ENCODE measurements around the gene TTLL3. TPM values are rescaled to one million over a fixed set of nuclear protein-coding genes. Genes with fewer than 3 reads are reported as not detected.

Gene TTLL3
- total and polyA plus RNA-seq, 12 donors, result 6.7 to 35.0 (median 13.7) TPM

- DNase-seq (no peak), ATAC-seq (peak in 4 of 8 donors; percentile 8 to 25 (median 16))
- no peaks in the 10 kb centered on the region for H3K9me3 ChIP-seq
- peak overlapping the region; percentile 88 to 99 (median 96) for H3K27ac ChIP-seq
- WGBS, 2 donors, result 46 to 49% methylated on average over 10 of the region's 10 CpGs
- TF ChIP-seq CTCF (IDR thresholded peaks at IDR 0.05), result no peak
- H3K4me3 ChIP-seq, result peak overlapping the region in 9 of 10 donors; percentile 64 to 92 (median 78)
- no peaks in the 10 kb centered on the region for H3K27me3 ChIP-seq
- H3K36me3 ChIP-seq, result peaks cover 0 to 64% (median 10%) of the 10 kb centered on the region in 9 donors
- intact Hi-C loops (cut with DNase I), result no loop called here
- peaks cover 4 to 21% (median 18%) of the 10 kb centered on the region in 9 donors for H3K4me1 ChIP-seq
Observed at GRCh38 chr3:9810846-9811245, 784 bp downstream of the TTLL3 start.

DNA sequence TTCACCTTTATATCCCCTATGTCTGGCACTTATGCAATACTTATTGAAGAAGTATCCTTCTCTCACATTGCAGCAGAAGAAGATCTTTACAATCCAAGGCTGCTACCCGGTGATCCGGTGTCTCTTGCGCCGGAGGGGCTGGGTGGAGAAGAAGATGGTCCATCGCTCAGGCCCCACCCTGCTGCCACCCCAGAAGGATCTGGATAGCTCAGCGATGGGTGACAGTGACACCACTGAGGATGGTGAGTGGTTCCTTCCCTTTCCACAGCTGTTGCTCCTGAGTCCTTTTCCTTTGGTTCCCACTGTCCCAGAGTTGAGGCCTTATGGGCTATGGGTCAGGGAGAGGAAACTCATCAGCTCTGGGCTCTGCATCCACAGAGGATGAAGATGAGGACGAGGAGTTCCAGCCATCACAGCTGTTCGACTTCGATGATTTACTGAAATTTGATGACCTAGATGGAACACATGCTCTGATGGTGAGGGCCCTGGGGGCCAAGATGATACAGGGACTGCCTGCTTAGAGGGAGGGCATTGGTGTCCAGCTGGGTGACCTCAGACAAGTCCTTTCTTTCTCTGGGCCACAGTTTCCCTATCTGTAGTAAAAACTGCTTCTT, 2.9 kb downstream of the TTLL3 start:
- DNase-seq (no peak), ATAC-seq (no peak)
- no peaks in the 10 kb centered on the region for H3K9me3 ChIP-seq
- 95 to 96% methylated on average over 9 of the region's 9 CpGs for WGBS, 2 donors
- no peak overlapping the region for H3K27ac ChIP-seq
- H3K27me3 ChIP-seq, result no peaks in the 10 kb centered on the region
- no peak overlapping the region for H3K4me3 ChIP-seq
- no peak for TF ChIP-seq CTCF (IDR thresholded peaks at IDR 0.05)
- peaks cover 4 to 21% (median 18%) of the 10 kb centered on the region in 9 donors for H3K4me1 ChIP-seq
- intact Hi-C loops (cut with DNase I), result no loop called here
- H3K36me3 ChIP-seq, result peaks cover 0 to 53% (median 4%) of the 10 kb centered on the region in 9 donors

- Histone ChIP-seq H3K4me1 (peaks cover under 1 to 7% (median 2%) of the 10 kb centered on the region in 9 donors), H3K27ac (no peak overlapping the region), H3K27me3 (no peaks in the 10 kb centered on the region), H3K36me3 (peaks cover 0 to 77% (median 4%) of the 10 kb centered on the region in 9 donors), H3K9me3 (no peaks in the 10 kb centered on the region), H3K4me3 (no peak overlapping the region)
- DNase-seq (no peak), ATAC-seq (no peak)
- intact Hi-C loops (cut with DNase I), result no loop called here
- no peak for TF ChIP-seq CTCF (IDR thresholded peaks at IDR 0.05)
- 88 to 94% methylated on average over 9 of the region's 9 CpGs for WGBS, 2 donors
Observed at GRCh38 chr3:9815986-9816385, 5.9 kb downstream of the TTLL3 start.

DNA sequence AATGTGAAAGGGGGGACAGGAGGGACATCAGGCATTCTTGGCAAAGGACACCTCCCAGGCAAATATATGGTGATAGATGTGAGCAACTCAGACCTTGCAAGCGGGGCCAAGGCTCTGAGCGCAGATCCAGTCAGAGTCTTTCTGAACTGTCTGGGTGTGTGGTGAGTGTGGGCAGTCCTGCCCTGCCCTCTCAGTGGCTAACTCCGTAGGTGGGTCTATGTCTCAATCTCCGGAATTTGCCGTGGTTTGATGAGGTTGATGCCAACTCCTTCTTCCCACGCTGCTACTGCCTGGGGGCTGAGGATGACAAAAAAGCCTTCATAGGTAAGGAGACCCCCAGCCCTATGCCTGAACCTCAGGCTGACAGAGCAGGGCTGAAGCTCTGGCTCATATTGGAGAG, 7.4 kb downstream of the TTLL3 start:
- Histone ChIP-seq H3K9me3 (no peaks in the 10 kb centered on the region), H3K27ac (no peak overlapping the region), H3K4me3 (no peak overlapping the region), H3K27me3 (no peaks in the 10 kb centered on the region), H3K36me3 (peaks cover 0 to 82% (median 4%) of the 10 kb centered on the region in 9 donors), H3K4me1 (no peaks in the 10 kb centered on the region)
- ATAC-seq, result peak in 1 of 8 donors; percentile 13
- 93 to 97% methylated on average over 6 of the region's 6 CpGs for WGBS, 2 donors
- intact Hi-C loops (cut with DNase I), result no loop called here
- no peak for DNase-seq
- no peak for TF ChIP-seq CTCF (IDR thresholded peaks at IDR 0.05)

Data from heart right ventricle (tissue), 16 donors.